HepG2 (cell line): ENCODE measurements around the gene GPC6. TPM values are rescaled to one million over a fixed set of nuclear protein-coding genes. Genes with fewer than 3 reads are reported as not detected.
A peak's percentile ranks its signal among the peaks of the same experiment; 100 is the strongest.

Experiments used
- AHR ChIP-seq: IDR thresholded peaks from 2 replicates; pipeline ENCODE4 v1.6.1; 2018; ENCODE audit warnings: missing genetic modification reagents, missing compliant biosample characterization
- CBX2 ChIP-seq, 2 experiments: fragments of 200-600 bp in 1 of 2; sonication (generic); formaldehyde crosslinking in 1 of 2; IDR thresholded peaks; 2 replicates each; pipeline versions ENCODE4 v1.7.0 to v1.8.1; 2018 to 2022; ENCODE audit warnings: low read depth in 2 of 2, low read length in 1 of 2, mild to moderate bottlenecking in 1 of 2, missing genetic modification reagents in 1 of 2
- DPF2 ChIP-seq: sonication (generic); formaldehyde crosslinking; IDR thresholded peaks from 2 replicates; pipeline ENCODE4 v1.4.0; 2020; ENCODE audit warnings: mild to moderate bottlenecking, low read depth, missing genetic modification reagents, borderline replicate concordance
- HHEX ChIP-seq: IDR thresholded peaks from 2 replicates; pipeline ENCODE4 v1.6.1; 2016; ENCODE audit warnings: control low read depth
- KAT7 ChIP-seq: IDR thresholded peaks from 2 replicates; pipeline ENCODE4 v1.6.1; 2018; ENCODE audit warnings: borderline replicate concordance, missing compliant biosample characterization
- NFIC ChIP-seq: IDR thresholded peaks from 2 replicates; pipeline ENCODE4 v1.6.1; 2012; ENCODE audit warnings: mild to moderate bottlenecking, low read length, inconsistent platforms
- NR2F1 ChIP-seq, 2 experiments: fragments of 450-650 bp in 1 of 2; formaldehyde crosslinking in 1 of 2; IDR thresholded peaks; 2 replicates each; pipeline versions ENCODE4 v1.5.0 to v1.6.1; 2016 to 2020; ENCODE audit warnings: mild to moderate bottlenecking in 1 of 2, missing compliant biosample characterization in 1 of 2, missing genetic modification reagents in 1 of 2, moderate library complexity in 1 of 2
- PHF20 ChIP-seq: sonication (generic); formaldehyde crosslinking; IDR thresholded peaks from 2 replicates; pipeline ENCODE4 v1.5.0; 2020; ENCODE audit warnings: mild to moderate bottlenecking, missing genetic modification reagents
- PITX1 ChIP-seq: sonication (generic); formaldehyde crosslinking; IDR thresholded peaks from 2 replicates; pipeline ENCODE4 v1.5.1; 2020; ENCODE audit warnings: mild to moderate bottlenecking, missing genetic modification reagents
- PRMT3 ChIP-seq: sonication (generic); formaldehyde crosslinking; IDR thresholded peaks from 2 replicates; pipeline ENCODE4 v1.8.1; 2022; ENCODE audit warnings: low read depth, mild to moderate bottlenecking, moderate library complexity, missing genetic modification reagents, borderline replicate concordance
- SALL1 ChIP-seq: sonication (generic); formaldehyde crosslinking; IDR thresholded peaks from 2 replicates; pipeline ENCODE4 v1.8.0; 2022; ENCODE audit warnings: mild to moderate bottlenecking, missing genetic modification reagents
- TAF15 ChIP-seq: fragments of 200-400 bp; formaldehyde crosslinking; IDR thresholded peaks from one replicate; pipeline ENCODE4 v1.6.1; 2018; ENCODE audit warnings: mild to moderate bottlenecking, low read depth, low read length; ENCODE audit not compliant: poor library complexity, severe bottlenecking
- TRAFD1 ChIP-seq: sonication (generic); formaldehyde crosslinking; IDR thresholded peaks from 2 replicates; pipeline ENCODE4 v1.5.1; 2020; ENCODE audit warnings: missing genetic modification reagents, mild to moderate bottlenecking, borderline replicate concordance
- XRCC5 ChIP-seq: fragments of 200-400 bp; formaldehyde crosslinking; optimal IDR thresholded peaks from 2 replicates; pipeline ENCODE3; 2017; ENCODE audit warnings: mild to moderate bottlenecking, low read length
- YEATS2 ChIP-seq: sonication (generic); formaldehyde crosslinking; IDR thresholded peaks from 2 replicates; pipeline ENCODE4 v1.4.0; 2020; ENCODE audit warnings: missing genetic modification reagents, borderline replicate concordance
- ZFP36L1 ChIP-seq: sonication (generic); formaldehyde crosslinking; IDR thresholded peaks from 2 replicates; pipeline ENCODE4 v1.8.0; 2022; ENCODE audit warnings: mild to moderate bottlenecking, missing genetic modification reagents, moderate library complexity
- ZNF225 ChIP-seq: sonication (generic); formaldehyde crosslinking; IDR thresholded peaks from 2 replicates; pipeline ENCODE4 v1.4.0; 2020; ENCODE audit warnings: mild to moderate bottlenecking, missing genetic modification reagents
- ZNF570 ChIP-seq: sonication (generic); formaldehyde crosslinking; IDR thresholded peaks from 2 replicates; pipeline ENCODE4 v1.4.0; 2020; ENCODE audit warnings: mild to moderate bottlenecking, missing genetic modification reagents, borderline replicate concordance
- ZNF678 ChIP-seq: sonication (generic); formaldehyde crosslinking; IDR thresholded peaks from 2 replicates; pipeline ENCODE4 v1.4.0; 2020; ENCODE audit warnings: mild to moderate bottlenecking, missing genetic modification reagents
- polyA plus RNA-seq, 8 experiments: library from polyadenylated mRNA; depleted of rRNA in 3 of 8; stranded (reverse) in 7 of 8; unstranded in 1 of 8; fragments of >200 nt; fragmentation: Illumina TruSeq in 4 of 8; extraction: Trizol in 4 of 8; gene quantifications; 2 replicates each; pipeline versions ENCODE4 v1.2.1 to v1.2.3, GENCODE V29; 2011 to 2016; ENCODE audit warnings: low read depth in 4 of 8, missing spikeins in 1 of 8, mixed read lengths in 1 of 8; ENCODE audit not compliant: insufficient read depth in 1 of 8
- total RNA-seq, 5 experiments: library from RNA; depleted of rRNA; stranded (reverse); fragments of >200 nt; fragmentation: Illumina TruSeq; extraction: Trizol; gene quantifications; 2 replicates each; pipeline ENCODE4 v1.2.3, GENCODE V29; 2016; ENCODE audit warnings: low read depth in 1 of 5
- TF ChIP-seq, protein P1 (sequence below): sonication (generic); formaldehyde crosslinking; conservative IDR thresholded peaks from 2 replicates; pipeline ENCODE4 v1.4.0; 2020; ENCODE audit warnings: mild to moderate bottlenecking, missing genetic modification reagents, moderate library complexity
- TF ChIP-seq, protein P2 (sequence below): IDR thresholded peaks from 2 replicates; pipeline ENCODE4 v1.6.1; 2016; ENCODE audit warnings: mild to moderate bottlenecking

Gene GPC6
- total and polyA plus RNA-seq, 2 of the 13 experiments (the other 11 are each of a cell fraction or from before 2014, with no cell fraction given) = 24.5 to 33.9 TPM

DNA sequence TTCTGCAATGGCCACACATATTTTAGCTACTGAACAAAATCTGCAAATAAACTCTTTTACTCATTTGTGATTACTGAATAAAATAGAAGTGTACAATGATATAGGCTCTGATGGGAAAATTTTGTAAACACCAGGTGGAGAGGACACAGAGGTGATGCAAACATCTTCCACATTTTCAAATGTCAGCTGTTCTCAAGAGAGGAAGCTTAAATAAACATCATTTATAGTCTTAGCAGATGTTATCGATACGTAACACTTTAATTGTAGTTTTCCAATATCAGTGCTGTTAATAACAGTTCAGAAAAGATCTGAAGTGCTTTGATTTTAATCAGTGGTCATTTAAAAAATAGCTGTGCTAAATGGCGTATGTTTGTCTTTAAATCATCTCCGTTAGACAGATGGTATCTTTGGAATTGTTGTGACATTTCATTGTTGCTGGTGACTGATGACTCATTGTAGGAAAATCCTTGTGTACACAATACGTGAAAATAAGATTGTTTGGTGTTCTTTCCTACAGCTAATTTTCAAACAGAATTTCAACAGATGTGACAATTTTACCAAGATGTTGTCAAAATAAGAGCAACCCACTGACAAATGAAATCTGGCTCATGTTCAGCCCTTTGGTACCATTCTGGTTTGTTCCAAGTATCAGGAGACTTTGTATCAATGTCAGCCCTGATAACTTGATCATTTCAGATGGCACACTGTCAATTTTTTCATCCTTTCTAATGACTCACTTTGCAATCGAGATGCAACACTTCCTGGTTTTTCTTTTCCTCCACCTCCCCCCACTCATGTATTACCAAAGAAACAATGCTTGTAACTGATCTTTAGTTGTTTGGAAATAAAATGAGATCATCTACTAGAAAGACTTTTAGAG, 736.9 kb downstream of the GPC6 start (continued):
- TF ChIP-seq YEATS2 = no peak
- TF ChIP-seq TAF15 = no peak
- TF ChIP-seq ZNF570 = no peak
- no peak for TF ChIP-seq ZNF678
- no peak for TF ChIP-seq PHF20 (CRISPR knock-in tag)
- peak; percentile 73; the same call in 1 of the 2 replicates for TF ChIP-seq NFIC
- no peak for TF ChIP-seq XRCC5
- no peak; the same call in 1 of the 2 replicates for TF ChIP-seq AHR (CRISPR knock-in tag)
- no peak for TF ChIP-seq ZFP36L1 (CRISPR knock-in tag)
- no peak for TF ChIP-seq CBX2 (IDR thresholded peaks at IDR 0.05; ENCODE audit: low read depth, low read length)
- TF ChIP-seq CBX2 (CRISPR knock-in tag; IDR thresholded peaks at IDR 0.05; ENCODE audit: low read depth) = no peak
- TF ChIP-seq SALL1 (CRISPR knock-in tag) = peak; percentile 23; the same call in 1 of the 2 replicates
- TF ChIP-seq, protein P1, sequence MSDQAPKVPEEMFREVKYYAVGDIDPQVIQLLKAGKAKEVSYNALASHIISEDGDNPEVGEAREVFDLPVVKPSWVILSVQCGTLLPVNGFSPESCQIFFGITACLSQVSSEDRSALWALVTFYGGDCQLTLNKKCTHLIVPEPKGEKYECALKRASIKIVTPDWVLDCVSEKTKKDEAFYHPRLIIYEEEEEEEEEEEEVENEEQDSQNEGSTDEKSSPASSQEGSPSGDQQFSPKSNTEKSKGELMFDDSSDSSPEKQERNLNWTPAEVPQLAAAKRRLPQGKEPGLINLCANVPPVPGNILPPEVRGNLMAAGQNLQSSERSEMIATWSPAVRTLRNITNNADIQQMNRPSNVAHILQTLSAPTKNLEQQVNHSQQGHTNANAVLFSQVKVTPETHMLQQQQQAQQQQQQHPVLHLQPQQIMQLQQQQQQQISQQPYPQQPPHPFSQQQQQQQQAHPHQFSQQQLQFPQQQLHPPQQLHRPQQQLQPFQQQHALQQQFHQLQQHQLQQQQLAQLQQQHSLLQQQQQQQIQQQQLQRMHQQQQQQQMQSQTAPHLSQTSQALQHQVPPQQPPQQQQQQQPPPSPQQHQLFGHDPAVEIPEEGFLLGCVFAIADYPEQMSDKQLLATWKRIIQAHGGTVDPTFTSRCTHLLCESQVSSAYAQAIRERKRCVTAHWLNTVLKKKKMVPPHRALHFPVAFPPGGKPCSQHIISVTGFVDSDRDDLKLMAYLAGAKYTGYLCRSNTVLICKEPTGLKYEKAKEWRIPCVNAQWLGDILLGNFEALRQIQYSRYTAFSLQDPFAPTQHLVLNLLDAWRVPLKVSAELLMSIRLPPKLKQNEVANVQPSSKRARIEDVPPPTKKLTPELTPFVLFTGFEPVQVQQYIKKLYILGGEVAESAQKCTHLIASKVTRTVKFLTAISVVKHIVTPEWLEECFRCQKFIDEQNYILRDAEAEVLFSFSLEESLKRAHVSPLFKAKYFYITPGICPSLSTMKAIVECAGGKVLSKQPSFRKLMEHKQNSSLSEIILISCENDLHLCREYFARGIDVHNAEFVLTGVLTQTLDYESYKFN = peak; percentile 75
- no peak for TF ChIP-seq ZNF225 (CRISPR knock-in tag)
- TF ChIP-seq PITX1 = peak; percentile 87
- no peak for TF ChIP-seq PRMT3 (CRISPR knock-in tag)
- peak; percentile 29; the same call in 1 of the 2 replicates for TF ChIP-seq DPF2 (CRISPR knock-in tag)
- TF ChIP-seq TRAFD1 = no peak
- 0 out of 2 replicates have a peak, but pooled peaks have one; percentile 30 for TF ChIP-seq HHEX (CRISPR knock-in tag)
- TF ChIP-seq KAT7 = no peak
- TF ChIP-seq, protein P2, sequence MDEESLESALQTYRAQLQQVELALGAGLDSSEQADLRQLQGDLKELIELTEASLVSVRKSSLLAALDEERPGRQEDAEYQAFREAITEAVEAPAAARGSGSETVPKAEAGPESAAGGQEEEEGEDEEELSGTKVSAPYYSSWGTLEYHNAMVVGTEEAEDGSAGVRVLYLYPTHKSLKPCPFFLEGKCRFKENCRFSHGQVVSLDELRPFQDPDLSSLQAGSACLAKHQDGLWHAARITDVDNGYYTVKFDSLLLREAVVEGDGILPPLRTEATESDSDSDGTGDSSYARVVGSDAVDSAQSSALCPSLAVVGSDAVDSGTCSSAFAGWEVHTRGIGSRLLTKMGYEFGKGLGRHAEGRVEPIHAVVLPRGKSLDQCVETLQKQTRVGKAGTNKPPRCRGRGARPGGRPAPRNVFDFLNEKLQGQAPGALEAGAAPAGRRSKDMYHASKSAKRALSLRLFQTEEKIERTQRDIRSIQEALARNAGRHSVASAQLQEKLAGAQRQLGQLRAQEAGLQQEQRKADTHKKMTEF = peak; percentile 53
- no peak for TF ChIP-seq NR2F1 (CRISPR knock-in tag; IDR thresholded peaks at IDR 0.05)
